SH-SY5Y (cell line): ENCODE data around the gene CROCC2.

ENCODE experiments used
- GATA2 ChIP-seq: IDR thresholded peaks from 2 replicates; pipeline ENCODE4 v1.6.1; 2011; ENCODE audit warnings: mild to moderate bottlenecking, low read depth, low read length
- GATA3 ChIP-seq: IDR thresholded peaks from 2 replicates; pipeline ENCODE4 v1.6.1; 2011; ENCODE audit warnings: low read depth, mild to moderate bottlenecking, low read length, moderate library complexity

DNA sequence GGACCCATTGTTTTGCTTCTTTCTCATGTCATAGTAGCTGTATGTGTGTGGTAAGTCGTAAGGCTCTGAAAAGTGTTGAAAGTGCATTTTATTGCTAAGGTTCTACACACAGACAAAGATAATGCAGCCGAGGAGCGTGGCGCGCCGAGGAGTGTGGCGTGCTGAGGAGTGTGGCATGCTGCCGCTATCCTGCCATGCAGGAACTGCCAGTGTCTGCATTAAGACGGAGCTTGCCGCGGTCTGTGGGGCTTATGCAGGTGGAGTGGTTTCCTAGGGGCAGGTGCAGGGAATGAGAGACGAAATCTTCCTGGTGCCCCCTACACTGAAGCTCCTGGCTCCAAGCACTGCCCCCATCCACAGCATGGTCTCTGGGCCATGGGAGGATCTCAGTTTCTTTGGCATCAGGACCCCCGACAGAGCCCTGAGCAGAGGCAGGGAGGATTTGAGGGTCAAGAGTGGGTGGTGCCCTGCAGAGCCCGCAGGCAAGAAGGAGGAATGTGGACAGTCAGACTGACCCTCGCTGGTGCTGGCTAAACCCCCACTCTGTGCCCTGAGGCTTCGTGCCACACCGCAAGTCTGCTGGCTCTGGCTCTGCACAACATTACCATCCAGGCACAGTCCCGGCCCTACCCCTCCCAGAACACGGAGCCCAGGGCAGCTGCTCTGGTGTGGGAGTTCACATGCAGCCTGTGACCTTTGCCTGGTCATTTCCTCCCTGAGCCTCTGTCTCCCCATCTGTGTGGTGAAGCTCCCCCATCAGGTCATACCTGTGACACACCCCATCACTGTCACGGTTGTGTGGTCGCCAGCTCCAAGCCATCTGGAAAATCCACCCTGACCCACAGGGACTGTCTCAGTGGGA is 95.5 kb downstream of the CROCC2 start:
- TF ChIP-seq GATA2 (no peak), GATA3 (no peak)
